HG03175 (cell line): Measurements from ENCODE around the gene KRT73.

Experiments used
- ATAC-seq: cut with Tn5 transposase; IDR thresholded peaks from one replicate; pipeline ENCODE4 v1.9.1; 2021; ENCODE audit warnings: mild to moderate bottlenecking, moderate library complexity; ENCODE audit not compliant: unreplicated experiment

The KRT73 gene

DNA sequence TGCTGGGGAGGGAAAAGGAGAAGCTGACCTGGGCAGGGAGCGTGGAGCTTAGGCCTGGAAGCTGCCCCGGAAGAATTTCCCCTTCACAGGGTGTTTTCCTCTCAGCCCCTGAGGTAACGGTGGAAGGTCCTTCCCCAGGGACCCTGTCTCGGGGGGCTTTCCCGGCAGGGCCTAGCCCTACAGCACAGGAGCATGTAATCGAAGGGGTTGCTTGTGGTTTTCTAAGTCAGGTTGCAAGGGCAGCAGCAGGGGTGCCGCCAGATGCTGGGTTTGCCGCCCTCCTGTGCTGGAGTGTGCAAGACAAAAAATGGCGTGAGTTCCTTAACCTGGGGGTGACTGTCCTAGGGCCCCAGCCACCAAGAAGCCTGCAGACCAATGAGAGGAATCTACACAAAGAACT lies 43.1 kb downstream of the KRT73 start:
- no peak for ATAC-seq

DNA sequence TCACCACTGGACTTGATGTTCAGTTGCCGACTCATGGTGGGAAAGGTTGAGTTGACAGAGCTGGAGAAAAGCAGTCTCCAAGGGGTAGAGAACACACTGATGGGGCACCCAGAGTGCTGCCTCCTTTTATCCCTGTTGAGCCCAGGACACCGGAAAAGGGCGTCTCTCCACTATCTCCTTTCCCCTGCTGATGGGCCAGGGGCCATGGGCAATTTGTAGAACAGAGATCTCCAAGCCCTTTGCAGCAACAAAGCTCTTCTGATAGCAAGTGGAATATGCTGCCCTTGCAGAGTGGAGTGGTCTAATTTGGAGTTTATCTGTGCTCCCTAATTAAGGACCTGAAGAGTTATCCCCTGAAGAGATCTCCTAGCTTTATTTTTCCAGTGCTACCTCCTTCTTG lies 44.6 kb downstream of the KRT73 start, which contains the start of gene KRT74:
TSS of gene KRT74 (minus strand) at position 101 of the 400 bp plus-strand sequence. CDS start at position 35, 66 bp downstream.
- ATAC-seq: no peak

- ATAC-seq: no peak
Observed at GRCh38 chr12:52573306-52573705, 45.1 kb downstream of the KRT73 start.

DNA sequence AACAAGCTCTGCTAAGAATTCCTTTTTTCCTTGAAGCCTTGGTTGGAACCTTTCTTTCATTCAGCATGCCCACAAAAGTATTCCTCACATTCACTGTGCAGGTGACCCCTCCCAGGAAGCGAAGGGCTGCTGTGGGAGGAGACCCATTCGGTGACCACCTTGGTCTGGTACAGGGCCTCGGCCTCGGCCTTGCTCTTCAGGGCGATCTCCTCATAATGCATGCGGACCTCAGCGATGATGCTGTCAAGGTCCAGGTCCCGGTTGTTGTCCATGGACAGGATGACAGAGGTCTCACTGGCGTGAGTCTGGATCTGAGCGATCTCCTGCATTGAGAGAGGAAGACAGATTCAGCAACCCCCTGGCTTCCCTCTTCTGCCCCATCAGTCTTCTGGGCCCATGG lies 47.8 kb downstream of the KRT73 start:
- no peak for ATAC-seq

GRCh38 chr12:52568111-52568510 lies 50.2 kb downstream of the KRT73 start:
- ATAC-seq: no peak

DNA sequence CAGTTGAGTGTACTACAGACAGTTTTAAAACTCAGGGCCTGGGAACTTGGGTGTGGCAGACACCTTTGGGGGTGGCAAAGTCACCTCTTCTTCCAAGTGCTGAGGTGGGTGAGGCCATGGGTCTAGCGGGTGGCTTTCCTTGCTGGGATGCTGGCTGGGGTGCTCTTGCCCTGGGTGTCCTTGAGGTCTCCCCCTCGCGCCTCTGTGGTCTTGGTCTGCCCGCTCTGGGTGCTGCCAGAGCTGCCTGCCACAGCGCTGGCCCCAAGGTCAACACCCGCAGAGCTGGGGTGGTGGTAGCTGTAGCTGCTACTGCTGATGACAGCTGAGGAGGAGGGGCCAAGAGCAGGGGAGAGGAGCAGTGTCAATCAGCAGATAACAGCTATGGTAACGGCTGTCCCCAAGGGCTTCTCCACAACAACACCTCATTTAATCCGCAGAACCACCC lies 51.5 kb downstream of the KRT73 start:
- ATAC-seq: no peak

- ATAC-seq: no peak
Observed at GRCh38 chr12:52564582-52564981, 53.8 kb downstream of the KRT73 start.

DNA sequence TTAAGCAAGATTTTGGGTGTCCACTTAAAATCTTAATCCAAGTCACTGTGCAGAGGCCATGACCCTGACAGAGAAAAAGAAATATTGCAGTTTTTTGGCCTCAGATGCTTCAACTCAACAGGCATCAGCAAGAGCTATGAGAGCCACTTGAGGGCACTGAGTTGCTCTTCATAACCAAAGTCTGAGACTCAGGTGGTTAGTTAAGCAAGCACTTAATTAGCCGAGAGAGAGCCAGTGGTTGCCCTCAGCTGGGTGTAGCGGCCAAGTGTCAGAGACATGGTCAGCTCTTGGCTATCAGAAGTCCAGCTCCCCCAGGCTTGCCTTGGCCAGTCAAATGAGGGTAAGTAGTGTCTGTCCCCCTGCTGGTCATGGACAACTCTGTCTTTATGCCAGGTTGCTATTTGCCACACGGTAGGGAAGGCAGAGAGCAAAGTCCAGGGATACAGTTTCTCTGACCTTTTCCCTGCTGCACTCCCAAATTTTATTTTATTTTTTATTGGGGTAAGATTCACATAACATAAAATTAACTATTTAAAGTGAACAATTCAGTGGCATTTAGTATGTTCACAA lies 56.4 kb downstream of the KRT73 start:
- no peak for ATAC-seq

- no peak for ATAC-seq
Observed at GRCh38 chr12:52559979-52560378, 58.4 kb downstream of the KRT73 start.

DNA sequence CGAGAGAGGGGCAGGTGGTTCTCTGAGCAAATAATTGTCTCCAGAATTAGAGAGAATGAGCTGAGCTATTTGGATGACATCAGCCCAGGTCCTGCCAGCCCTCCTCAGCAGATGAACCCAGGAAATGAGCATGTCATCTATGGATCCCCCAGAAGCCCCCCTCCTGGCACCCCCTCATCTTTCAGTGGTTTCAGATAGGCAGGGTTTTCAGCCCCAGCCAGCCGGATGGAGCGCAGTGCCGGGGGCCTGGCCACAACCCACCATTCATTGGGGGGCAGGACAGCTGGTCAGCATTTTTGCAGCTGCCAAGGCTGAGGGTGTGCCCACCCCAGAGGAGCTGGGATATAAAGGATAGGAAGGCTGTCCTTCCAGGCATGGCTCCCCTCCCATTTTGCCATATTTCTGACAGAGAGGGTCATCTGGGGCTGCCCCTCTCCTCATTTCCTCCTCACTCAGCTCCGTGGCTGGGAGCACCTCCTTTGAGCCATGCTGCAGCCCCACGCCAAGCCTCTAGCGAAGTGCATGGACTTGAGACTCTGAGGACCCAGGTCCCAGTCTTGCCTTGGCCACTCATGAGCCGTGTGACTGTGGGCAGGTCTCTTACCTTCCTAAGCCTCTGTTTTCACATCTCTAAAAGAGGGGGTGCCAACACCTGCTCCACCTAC lies 59.4 kb downstream of the KRT73 start:
- no peak for ATAC-seq
